Adrenal gland (tissue), 12 donors: ENCODE measurements around the gene GNAQ. TPM values are rescaled to one million over a fixed set of nuclear protein-coding genes. Genes with fewer than 3 reads are reported as not detected.
"Not testable (repeated sequence)": the region's sequence is repeated elsewhere in the genome, so short reads cannot be mapped to it uniquely, and the experiment has no call there.

ENCODE experiments used
- DNase-seq, 7 donors: peaks; one replicate each; pipeline ENCODE4 v3.0.0-alpha.2; 2019 to 2020
- H3K27ac ChIP-seq, 5 donors: fragments of 200-600 bp; sonication (generic) in 4 of 5; 1 replicate in 3 of 5; 2 replicates in 2 of 5; pipeline versions ENCODE4 v1.5.1 to v1.8.0; 2016 to 2020; ENCODE audit warnings: mild to moderate bottlenecking in 1 of 5
- H3K27me3 ChIP-seq: fragments of 200-600 bp; 2 replicates; pipeline ENCODE4 v1.8.0; 2021
- H3K36me3 ChIP-seq, 2 donors: fragments of 200-600 bp; replicated peaks in 1 of 2; 1 replicate in 1 of 2; 2 replicates in 1 of 2; pipeline versions ENCODE4 v1.5.1 to v1.8.0; 2018 to 2022
- H3K4me1 ChIP-seq, 2 donors: fragments of 200-600 bp; replicated peaks in 1 of 2; 1 replicate in 1 of 2; 2 replicates in 1 of 2; pipeline versions ENCODE4 v1.5.1 to v1.8.0; 2018 to 2021
- H3K4me3 ChIP-seq, 4 donors: fragments of 200-600 bp; sonication (generic) in 3 of 4; one replicate each; pipeline ENCODE4 v1.5.1; 2016 to 2018
- H3K9me3 ChIP-seq, 3 donors: fragments of 200-600 bp; sonication (generic) in 1 of 3; replicated peaks in 1 of 3; 1 replicate in 2 of 3; 2 replicates in 1 of 3; pipeline versions ENCODE4 v1.5.1 to v1.8.0; 2016 to 2021
- CTCF ChIP-seq, 6 experiments: fragments of 450-650 bp in 4 of 6; fragments of 200-600 bp in 2 of 6; sonication (generic) in 1 of 6; IDR thresholded peaks; 1 replicate in 5 of 6; 2 replicates in 1 of 6; pipeline versions ENCODE4 v1.5.1 to v1.8.0; 2016 to 2021; ENCODE audit warnings: antibody characterized with exemption in 6 of 6, mild to moderate bottlenecking in 2 of 6, moderate library complexity in 1 of 6
- POLR2A ChIP-seq, 2 donors: fragments of 450-650 bp; IDR thresholded peaks; one replicate each; pipeline ENCODE4 v1.6.1; 2017; ENCODE audit warnings: antibody characterized with exemption in 2 of 2, mild to moderate bottlenecking in 2 of 2, moderate library complexity in 1 of 2
- WGBS, 4 donors: extraction: QIAGEN DNeasy Blood & Tissue Kit in 2 of 4; methylation state at CpG; one replicate each; pipeline versions ENCODE4 v1.1.5 to v1.1.7; 2013 to 2017; 5-methylcytosine and 5-hydroxymethylcytosine counted together
- intact Hi-C, 2 donors: fragments of 100-400 bp; cut with DNase I; formaldehyde crosslinking; loops; one replicate each; pipeline versions ENCODE4 v1.14.1 to v1.15.0; 2022 to 2023
- polyA plus RNA-seq, 3 donors: library from polyadenylated mRNA; stranded (reverse); fragments of 200-250 nt in 2 of 3; fragments of 350-450 nt in 1 of 3; fragmentation: Illumina TruSeq in 1 of 3; extraction: RNeasy Lipid Tissue Mini Kit (QIAGEN cat#74804) in 1 of 3; gene quantifications; one replicate each; pipeline ENCODE4 v1.2.3, GENCODE V29; 2013 to 2014
- total RNA-seq, 9 donors: library from RNA; depleted of rRNA in 4 of 9; stranded (reverse); fragments of >200 nt in 4 of 9; fragments of 120-200 nt in 1 of 9; fragmentation: NEBNext Ultra II Directional in 1 of 9; extraction: Animal tissue kit (Norgen Biotek cat#: 25700) in 1 of 9; gene quantifications; one replicate each; pipeline versions ENCODE4 v1.1.0 to v1.2.4, GENCODE V29; 2013 to 2023
- donor health status: healthy with polysubstance abuse.
- donor health status: Bipolar disorder and iron deficiency.
- donor health status: DM: yes; HTN: yes; CAD: no.
- donor health status: DM: no; HTN: no; CAD: no.
- donor health status: DM: no; HTN: no; CAD: no.
- donor health status: DM: yes; HTN: yes; CAD: no.

The GNAQ gene
- total and polyA plus RNA-seq, 12 donors = 15.8 to 71.7 (median 45.1) TPM

GRCh38 chr9:77725820-77726219, 305.8 kb downstream of the GNAQ start:
- DNase-seq = no peak
- H3K27me3 ChIP-seq = no peaks in the 10 kb centered on the region
- peaks cover 0 to 6% of the 10 kb centered on the region in 2 donors for H3K4me1 ChIP-seq
- peaks cover 0 to 14% of the 10 kb centered on the region in 2 donors for H3K36me3 ChIP-seq
- no peak overlapping the region for H3K27ac ChIP-seq
- WGBS, 4 donors = 85 to 92% (median 89%) methylated on average over 6 of the region's 6 CpGs
- no peak for TF ChIP-seq CTCF (IDR thresholded peaks at IDR 0.05)
- no peak for TF ChIP-seq POLR2A (IDR thresholded peaks at IDR 0.05)
- intact Hi-C loops = no loop called here
- no peaks in the 10 kb centered on the region for H3K9me3 ChIP-seq
- no peak overlapping the region for H3K4me3 ChIP-seq

- no peak overlapping the region for H3K27ac ChIP-seq
- WGBS, 4 donors = 47 to 50% (median 48%) methylated on average over 2 of the region's 2 CpGs
- peaks cover 0 to 14% of the 10 kb centered on the region in 2 donors for H3K36me3 ChIP-seq
- DNase-seq = no peak
- TF ChIP-seq POLR2A (IDR thresholded peaks at IDR 0.05) (no peak), CTCF (IDR thresholded peaks at IDR 0.05) (no peak)
- H3K4me3 ChIP-seq = no peak overlapping the region
- H3K9me3 ChIP-seq = no peaks in the 10 kb centered on the region
- no peaks in the 10 kb centered on the region for H3K27me3 ChIP-seq
- intact Hi-C loops = no loop called here
- H3K4me1 ChIP-seq = no peaks in the 10 kb centered on the region
Observed at GRCh38 chr9:77725046-77725694, 306.4 kb downstream of the GNAQ start.

- WGBS, 4 donors = 92 to 97% (median 95%) methylated on average over 11 of the region's 11 CpGs
- H3K9me3 ChIP-seq, H3K36me3 ChIP-seq, DNase-seq, H3K27me3 ChIP-seq, intact Hi-C loops, H3K27ac ChIP-seq, H3K4me3 ChIP-seq, H3K4me1 ChIP-seq: not testable (repeated sequence)
Observed at GRCh38 chr9:77721156-77721555, 310.5 kb downstream of the GNAQ start.

- Histone ChIP-seq H3K36me3 (no peaks in the 10 kb centered on the region), H3K27ac (no peak overlapping the region), H3K4me3 (no peak overlapping the region), H3K4me1 (no peaks in the 10 kb centered on the region), H3K27me3 (no peaks in the 10 kb centered on the region), H3K9me3 (no peaks in the 10 kb centered on the region)
- no peak for TF ChIP-seq POLR2A (IDR thresholded peaks at IDR 0.05)
- TF ChIP-seq CTCF (IDR thresholded peaks at IDR 0.05) = no peak
- no peak for DNase-seq
- intact Hi-C loops = no loop called here
- WGBS, 4 donors = 60 to 70% (median 65%) methylated on average over 3 of the region's 3 CpGs
Observed at GRCh38 chr9:77719321-77719720, 312.3 kb downstream of the GNAQ start.

GRCh38 chr9:77718298-77718640, 313.3 kb downstream of the GNAQ start:
- H3K9me3 ChIP-seq, H3K4me1 ChIP-seq, DNase-seq, H3K4me3 ChIP-seq, intact Hi-C loops, H3K27me3 ChIP-seq, H3K27ac ChIP-seq, H3K36me3 ChIP-seq: not testable (repeated sequence)
- 65 to 80% (median 73%) methylated on average over 5 of the region's 5 CpGs for WGBS, 4 donors

GRCh38 chr9:77717608-77718297, 313.9 kb downstream of the GNAQ start:
- H3K27me3 ChIP-seq, H3K4me1 ChIP-seq, DNase-seq, intact Hi-C loops, H3K4me3 ChIP-seq, H3K36me3 ChIP-seq, H3K9me3 ChIP-seq, H3K27ac ChIP-seq: not testable (repeated sequence)
- WGBS, 4 donors = 83 to 94% (median 90%) methylated on average over 4 to 5 of the region's 5 CpGs
